Upper lobe of left lung (tissue), 4 donors: ENCODE measurements around the gene CKS2.

Experiments used
- EP300 ChIP-seq, 4 donors: sonication (generic); formaldehyde crosslinking; IDR thresholded peaks; one replicate each; pipeline ENCODE4 v1.5.1; 2017; ENCODE audit warnings: antibody characterized with exemption in 4 of 4, control low read depth in 2 of 4
- POLR2A ChIP-seq, 4 donors: fragments of 450-650 bp; IDR thresholded peaks; one replicate each; pipeline ENCODE4 v1.5.1; 2016 to 2017; ENCODE audit warnings: antibody characterized with exemption in 4 of 4, mild to moderate bottlenecking in 2 of 4
- POLR2AphosphoS5 ChIP-seq, 2 donors: sonication (generic); formaldehyde crosslinking; IDR thresholded peaks; one replicate each; pipeline ENCODE4 v1.5.1; 2017; ENCODE audit warnings: antibody characterized with exemption in 2 of 2
- TF ChIP-seq, protein P1 (sequence below), 6 experiments: fragments of 450-650 bp in 4 of 6; fragments of 200-600 bp in 2 of 6; sonication (generic) in 2 of 6; IDR thresholded peaks; one replicate each; pipeline ENCODE4 v1.5.1; 2016 to 2019; ENCODE audit warnings: antibody characterized with exemption in 6 of 6

DNA sequence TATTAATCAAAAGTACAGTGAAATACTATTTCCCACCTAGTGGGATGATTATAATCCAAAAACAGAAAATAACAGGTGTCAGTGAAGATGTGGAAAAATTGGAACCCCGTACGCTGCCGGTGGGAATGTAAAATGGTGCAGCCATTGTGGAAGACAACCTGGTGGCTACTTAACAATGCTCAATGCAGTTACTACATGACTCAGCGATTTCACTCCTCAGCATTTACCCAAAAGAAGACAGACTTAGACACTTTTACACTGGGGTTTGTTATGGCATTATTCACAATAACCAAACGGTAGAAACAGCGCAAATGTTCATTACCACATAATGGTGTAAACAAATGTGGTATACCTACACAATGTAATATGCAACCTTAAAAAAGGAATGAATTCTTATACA is 31.2 kb downstream of the CKS2 start:
- TF ChIP-seq, protein P1, sequence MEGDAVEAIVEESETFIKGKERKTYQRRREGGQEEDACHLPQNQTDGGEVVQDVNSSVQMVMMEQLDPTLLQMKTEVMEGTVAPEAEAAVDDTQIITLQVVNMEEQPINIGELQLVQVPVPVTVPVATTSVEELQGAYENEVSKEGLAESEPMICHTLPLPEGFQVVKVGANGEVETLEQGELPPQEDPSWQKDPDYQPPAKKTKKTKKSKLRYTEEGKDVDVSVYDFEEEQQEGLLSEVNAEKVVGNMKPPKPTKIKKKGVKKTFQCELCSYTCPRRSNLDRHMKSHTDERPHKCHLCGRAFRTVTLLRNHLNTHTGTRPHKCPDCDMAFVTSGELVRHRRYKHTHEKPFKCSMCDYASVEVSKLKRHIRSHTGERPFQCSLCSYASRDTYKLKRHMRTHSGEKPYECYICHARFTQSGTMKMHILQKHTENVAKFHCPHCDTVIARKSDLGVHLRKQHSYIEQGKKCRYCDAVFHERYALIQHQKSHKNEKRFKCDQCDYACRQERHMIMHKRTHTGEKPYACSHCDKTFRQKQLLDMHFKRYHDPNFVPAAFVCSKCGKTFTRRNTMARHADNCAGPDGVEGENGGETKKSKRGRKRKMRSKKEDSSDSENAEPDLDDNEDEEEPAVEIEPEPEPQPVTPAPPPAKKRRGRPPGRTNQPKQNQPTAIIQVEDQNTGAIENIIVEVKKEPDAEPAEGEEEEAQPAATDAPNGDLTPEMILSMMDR (IDR thresholded peaks at IDR 0.05) = no peak
- no peak for TF ChIP-seq POLR2A (IDR thresholded peaks at IDR 0.05)
- TF ChIP-seq POLR2AphosphoS5 (IDR thresholded peaks at IDR 0.05) = no peak
- no peak for TF ChIP-seq EP300 (IDR thresholded peaks at IDR 0.05)
